Dedifferentiated amniotic fluid mesenchymal stem cell (primary cell): ENCODE results near the gene SLC1A7.

Source experiments
- DNase-seq: peaks from one replicate; pipeline ENCODE4 v3.0.0-alpha.2; 2016; ENCODE audit errors: extremely low spot score

The SLC1A7 gene

DNA sequence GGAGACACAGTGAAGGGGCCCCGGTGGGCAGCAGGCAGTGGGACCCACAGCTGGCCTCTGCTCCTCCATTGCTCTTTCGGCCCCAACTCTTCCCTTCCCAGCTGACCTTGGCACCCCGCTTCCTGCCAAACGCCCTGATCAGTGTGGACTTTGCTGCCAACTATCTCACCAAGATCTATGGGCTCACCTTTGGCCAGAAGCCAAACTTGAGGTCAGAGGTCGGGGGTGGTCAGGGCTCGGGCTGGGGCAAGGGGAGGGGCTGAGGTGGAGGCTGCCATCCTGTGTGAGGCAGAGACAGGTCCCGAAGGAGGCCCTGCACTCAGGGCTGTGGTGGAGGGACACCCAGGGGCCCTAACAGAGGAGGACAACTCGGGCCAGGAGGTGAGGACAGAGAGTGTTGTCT is 66.7 kb downstream of the SLC1A7 start:
- DNase-seq: no peak

DNA sequence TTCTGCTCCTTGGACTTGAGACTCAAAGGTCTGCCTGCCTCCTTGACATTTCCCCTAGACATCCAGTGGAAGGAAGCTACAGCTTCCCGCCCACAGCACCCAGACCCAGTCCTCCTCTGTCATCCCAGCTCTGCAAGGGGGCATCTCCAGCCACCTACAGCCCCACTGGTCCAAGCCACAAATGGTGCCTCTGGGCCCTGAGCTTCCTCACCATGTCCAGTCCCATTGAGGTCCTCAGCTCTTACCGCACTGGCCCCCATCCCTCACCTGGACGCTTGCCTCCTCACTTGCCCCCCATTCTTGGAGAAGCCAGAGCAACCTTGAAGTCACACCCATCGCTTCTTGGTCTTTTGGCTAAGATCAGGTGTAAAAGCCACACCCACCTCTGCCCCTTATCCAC is 67.2 kb downstream of the SLC1A7 start:
- no peak for DNase-seq

DNA sequence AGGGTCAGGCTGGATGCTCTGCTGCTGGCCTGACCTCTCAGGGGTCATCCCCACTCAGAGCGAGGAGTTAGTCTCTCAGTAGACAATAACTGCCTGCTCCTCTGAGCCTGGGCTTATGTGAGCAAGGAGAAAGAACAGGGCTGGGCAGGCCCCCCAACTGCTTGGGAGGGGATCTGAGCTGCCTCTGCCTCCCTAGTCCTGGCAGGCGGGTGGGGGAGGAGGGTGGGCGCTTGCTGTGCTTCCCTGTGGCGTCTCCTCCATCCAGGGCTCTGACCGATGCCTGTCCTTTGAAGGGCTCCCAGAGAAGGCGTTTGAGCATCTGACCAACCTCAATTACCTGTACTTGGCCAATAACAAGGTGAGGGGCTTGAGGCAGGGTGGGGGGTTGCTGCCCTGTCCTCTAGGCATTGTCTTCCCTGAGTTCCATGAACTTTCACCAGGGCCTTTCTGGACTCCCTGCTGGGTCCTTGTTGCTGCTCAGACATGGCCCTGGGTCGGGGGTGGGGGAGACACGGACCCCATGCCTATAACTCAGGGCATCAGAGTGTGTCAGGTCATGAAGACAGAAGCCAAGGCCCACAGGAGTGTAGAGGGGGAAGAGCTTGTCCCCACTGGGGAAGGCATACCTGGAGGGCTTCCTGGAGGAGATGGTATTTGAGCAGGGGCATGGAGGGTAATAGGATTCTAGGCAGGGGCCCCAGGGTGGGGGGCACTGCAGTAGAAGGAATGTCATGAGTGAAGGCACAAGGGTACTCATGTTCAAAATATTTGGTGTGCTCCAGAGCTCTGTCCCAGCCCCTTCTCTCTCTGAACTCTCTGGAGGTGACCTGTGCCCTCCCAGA is 67.9 kb downstream of the SLC1A7 start:
- no peak for DNase-seq

DNA sequence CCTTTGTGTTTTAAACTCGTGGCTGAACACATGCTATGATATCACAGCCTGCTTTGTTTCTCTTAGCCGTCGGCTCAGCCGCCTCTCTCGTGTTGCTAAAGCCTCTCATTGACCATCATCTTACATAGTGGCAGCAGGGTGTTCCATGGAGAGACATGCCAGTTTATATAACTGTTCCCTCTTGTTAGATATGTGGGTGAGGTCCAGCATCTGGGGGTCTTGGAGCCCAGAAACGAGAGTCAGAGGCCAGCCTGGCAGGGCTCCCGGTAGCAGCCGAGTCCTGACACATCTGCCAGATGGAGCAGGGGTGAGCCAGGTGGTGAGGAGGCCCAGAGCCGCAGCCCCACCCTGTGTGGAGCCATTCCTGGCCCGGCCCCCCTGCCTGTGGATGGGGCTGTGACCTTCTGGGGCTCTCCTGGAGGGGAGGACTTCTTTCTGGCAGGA is 68.5 kb downstream of the SLC1A7 start:
- DNase-seq: no peak

DNA sequence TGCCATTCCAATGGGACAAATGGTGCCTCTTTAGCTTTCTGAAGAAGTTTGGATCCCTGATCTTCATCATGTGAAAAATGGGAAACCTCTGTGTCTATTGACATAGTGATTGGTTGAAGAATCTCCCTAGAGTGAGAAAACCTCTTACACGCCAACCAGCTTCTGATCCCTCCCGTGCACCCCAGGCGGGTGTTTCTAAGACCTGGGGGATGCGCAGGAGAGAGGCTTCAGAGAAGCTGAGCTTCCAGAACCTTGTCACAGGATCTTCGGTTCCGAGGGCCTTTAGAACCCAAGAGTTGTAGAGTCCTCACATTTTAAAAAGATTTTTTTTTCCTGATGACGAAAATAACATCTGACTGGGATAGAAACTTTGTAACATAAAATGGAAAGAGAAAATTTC is 69.2 kb downstream of the SLC1A7 start:
- DNase-seq: no peak

DNA sequence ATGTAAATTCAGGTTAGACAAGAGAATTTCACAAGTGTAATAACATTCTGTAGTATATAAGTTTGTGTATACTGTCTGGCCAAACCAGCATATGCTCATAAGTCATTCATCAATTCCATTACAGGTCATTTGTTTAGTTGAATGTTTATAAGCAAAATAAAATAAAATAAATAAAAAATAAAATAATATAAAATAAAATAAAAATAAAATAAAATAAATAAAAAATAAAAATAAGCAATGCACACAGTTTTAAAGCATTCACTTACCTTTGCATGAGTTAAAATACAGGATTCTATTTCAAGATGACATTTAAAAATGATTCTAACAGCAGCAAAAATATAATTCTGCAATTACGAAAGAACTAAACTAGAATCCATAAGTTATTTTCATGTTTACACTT is 70.5 kb downstream of the SLC1A7 start:
- no peak for DNase-seq

DNA sequence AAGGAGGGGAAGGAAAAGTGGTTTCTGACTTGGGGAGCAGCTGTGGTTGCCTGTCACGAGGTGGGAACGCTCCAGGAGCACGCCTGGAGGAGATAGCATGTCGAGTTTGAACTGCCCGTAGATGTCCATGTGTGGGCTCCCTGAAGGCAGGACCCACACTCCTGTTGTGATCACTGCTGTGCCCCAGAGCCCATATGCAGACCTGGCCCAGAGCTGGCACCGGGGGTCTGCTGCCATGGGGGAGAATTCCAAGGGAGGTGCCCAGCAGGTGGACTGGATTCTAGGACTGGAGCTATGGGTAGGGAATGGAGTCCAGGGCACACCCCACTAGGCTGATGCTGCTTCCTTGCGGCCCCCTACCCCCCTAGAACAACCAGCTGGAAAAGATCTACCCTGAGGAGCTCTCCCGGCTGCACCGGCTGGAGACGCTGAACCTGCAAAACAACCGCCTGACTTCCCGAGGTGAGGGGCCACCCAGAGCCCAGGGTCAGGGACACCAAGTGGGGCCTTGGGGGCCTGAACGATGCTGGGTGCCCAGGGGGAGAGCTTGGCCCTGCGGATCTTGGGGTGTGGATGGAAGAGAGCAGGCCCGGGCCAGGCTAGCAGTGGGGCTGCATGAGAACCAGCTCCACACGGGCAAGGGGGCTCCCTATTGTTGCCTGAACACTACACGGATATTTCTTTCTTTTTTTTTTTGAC is 71.1 kb downstream of the SLC1A7 start:
- DNase-seq: no peak

DNA sequence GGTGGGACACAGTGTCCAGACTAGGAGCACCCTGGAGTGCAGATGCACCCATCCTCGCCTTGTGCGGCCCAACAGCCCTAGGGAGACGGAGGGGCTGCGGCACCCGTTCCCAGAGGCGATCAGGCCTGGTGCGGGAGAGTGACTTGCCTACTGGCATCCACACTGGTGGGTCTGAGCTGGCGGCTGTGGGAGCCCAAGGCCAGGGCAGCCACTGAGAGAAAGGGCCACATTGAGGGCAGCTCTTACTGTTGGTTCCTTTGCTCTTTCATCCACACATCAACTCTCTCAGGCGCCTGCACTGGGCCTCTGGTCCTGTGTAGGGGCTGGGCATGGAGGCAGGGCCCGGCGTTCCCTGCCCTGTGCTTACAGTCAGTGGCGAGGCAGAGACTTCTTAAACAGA is 71.8 kb downstream of the SLC1A7 start:
- DNase-seq: no peak

DNA sequence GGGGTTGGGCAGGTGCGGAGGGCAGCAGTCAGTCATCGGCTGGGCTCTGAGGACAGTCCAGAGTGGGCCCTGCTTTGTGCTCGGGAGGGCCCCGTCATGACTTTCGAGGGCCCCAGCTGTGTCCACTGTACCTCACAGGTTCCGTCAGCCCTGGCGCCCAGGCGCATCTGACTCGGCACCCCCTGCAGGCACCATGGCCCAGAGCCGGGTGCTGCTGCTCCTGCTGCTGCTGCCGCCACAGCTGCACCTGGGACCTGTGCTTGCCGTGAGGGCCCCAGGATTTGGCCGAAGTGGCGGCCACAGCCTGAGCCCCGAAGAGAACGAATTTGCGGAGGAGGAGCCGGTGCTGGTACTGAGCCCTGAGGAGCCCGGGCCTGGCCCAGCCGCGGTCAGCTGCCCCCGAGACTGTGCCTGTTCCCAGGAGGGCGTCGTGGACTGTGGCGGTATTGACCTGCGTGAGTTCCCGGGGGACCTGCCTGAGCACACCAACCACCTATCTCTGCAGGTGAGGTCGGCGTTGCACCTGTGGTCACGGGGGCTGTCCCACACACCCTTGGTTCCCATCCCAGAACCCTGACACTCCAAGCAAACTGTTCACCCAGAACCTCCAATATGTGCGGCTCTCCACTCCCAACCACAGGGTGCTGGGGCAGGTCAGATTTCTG is 72.6 kb downstream of the SLC1A7 start:
- DNase-seq: no peak

DNA sequence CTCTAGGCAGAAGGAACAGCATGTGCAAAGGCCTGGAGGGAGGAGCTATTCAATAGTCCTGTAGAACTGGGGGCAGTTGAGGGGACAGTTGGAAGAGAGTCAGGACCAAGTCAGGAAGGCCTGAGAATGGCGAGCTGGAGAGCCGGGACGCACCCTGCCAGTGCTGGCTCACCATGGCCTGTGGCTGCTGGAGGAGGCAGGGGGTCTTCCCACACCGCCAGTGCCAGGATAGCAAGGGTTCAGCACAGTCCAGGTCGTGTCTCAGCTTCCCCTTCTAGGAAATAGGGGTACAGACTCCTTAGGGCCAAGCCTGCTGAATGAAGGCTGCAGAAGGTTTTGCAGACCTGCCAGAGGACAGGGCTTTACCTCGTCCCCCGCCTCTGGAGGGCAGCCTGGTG is 73.2 kb downstream of the SLC1A7 start:
- no peak for DNase-seq

DNA sequence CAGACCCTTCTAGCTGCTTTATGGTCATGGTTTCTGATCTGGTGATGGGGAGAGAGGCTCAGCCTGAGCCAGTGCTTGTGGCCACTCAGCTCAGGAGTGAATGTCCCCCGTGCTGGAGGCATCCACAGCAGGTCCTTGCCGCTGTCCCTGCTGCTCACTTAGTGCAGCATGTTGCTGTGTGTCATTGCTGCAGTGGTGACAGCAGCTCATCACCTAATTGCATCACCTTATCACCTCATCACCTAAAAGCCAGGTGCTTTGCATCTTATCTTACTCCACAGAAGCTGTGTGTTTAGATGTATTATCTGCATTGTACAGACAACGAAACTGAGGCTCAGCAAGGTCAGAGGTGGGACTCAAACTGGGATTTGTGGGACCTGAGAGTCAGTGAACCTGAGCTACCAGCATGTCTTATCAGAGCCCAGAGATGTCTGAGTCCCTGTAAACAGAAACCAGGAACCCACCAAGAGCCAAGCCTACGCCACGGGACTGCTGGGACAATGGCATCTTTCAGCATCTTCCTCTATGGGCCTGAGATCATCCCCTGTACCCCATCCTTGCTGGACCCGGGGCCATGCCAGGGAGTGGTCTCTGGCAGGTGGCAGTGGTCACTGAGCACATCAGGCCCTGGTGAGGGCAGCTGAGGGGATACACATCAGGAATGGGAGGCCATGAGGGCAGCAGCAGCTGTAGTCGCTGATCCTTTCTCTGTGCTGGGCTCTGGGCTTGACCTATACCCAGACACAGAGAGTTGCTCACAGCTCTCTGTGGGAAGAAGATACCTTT is 73.9 kb downstream of the SLC1A7 start:
- DNase-seq: no peak

DNA sequence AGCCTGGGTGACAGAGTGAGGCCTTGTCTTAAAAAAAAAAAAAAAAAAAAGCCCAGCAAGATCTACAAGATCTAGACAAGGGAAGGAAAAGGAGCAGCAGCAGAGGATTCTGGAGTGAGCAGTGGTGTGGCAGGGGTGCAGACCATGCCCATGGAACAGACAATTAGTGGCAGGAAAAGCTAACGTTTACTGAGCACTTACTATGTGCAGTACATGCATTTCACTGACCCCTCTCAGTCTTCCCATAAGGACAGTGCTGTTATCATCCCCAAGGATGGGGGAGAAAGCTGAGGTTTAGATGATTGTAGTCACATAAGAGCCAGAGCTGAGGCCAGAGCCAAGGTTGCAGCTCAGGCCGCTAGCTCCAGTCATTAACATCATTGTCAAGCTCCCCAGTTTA is 74.6 kb downstream of the SLC1A7 start:
- no peak for DNase-seq

DNA sequence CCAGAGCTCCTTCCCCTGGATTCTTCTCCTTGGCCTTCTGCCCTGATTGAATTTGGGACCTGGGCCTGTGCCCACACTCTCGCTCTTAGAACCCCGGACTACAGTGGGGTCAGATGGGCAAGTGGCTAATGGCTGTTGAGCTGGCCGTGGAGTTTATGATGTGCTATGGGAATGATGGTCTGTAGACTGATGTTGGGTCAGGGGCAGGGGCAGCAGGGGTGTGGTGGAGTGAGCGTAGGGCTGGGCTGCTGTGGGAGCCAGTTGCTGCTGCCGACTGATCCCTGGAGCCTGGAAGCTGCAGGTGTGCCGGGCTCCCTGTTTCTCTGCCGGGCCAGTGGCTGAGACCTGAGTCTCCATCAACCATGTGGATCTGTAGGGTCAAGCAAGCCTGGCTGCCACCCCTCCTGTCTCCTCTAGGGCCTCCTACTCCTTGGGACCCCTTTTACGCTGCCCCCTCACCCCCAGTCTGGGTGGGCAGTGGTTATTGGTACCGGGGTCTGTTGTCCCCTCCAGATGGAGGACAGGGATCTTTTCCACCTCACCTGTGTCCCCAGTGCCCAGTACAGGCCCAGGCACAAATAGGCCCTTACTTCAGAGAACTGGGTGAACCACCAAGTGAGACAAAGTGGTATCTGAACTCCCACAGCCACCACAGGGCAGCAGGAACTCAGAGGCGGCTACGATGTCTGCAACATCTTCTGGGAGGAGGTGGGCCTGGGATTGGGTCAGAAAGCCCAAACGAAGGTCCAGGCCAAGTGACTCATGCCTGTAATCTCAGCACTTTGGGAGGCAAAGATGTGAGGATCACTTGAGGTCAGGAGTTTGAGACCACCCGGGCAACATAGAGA is 75.3 kb downstream of the SLC1A7 start:
- DNase-seq: no peak

DNA sequence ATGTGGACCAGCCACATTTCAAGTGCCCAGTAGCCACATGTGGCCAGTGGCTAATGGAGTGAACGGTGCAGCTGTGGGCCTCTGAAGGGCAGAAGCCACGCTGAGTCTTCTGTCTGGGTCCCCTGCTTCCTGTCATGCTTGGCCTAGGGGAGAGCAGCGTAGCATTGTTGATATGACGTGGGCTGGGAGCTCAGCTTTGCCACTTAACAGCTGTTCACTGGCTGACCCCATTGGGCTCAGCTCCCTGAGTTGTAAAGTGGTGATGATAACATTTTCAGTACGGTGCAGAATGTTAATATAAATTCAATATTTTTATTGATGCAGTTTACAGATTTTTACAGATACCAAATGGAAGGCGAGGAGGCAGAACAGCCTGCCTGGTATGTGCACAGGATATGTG is 76.0 kb downstream of the SLC1A7 start:
- DNase-seq: no peak

DNA sequence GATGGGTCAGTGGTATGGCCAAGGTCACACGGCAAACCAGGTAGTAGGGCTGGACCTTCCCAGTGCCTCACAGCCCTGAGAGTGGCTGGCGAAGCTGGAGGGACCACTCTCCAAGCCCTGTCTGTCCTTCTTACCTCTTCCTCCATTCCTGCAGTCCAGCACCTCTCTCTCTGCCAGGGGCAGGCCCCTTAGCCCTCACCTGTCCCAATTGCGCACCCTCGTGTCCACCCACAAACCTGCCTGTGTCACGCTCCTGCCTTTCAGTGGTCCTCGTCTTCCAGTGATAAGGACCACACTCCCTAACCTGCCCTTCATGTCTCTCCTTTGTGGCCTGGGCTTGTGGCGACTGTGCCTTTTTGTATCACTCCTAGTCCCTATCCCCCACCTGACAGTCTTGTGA is 77.0 kb downstream of the SLC1A7 start:
- DNase-seq: no peak

DNA sequence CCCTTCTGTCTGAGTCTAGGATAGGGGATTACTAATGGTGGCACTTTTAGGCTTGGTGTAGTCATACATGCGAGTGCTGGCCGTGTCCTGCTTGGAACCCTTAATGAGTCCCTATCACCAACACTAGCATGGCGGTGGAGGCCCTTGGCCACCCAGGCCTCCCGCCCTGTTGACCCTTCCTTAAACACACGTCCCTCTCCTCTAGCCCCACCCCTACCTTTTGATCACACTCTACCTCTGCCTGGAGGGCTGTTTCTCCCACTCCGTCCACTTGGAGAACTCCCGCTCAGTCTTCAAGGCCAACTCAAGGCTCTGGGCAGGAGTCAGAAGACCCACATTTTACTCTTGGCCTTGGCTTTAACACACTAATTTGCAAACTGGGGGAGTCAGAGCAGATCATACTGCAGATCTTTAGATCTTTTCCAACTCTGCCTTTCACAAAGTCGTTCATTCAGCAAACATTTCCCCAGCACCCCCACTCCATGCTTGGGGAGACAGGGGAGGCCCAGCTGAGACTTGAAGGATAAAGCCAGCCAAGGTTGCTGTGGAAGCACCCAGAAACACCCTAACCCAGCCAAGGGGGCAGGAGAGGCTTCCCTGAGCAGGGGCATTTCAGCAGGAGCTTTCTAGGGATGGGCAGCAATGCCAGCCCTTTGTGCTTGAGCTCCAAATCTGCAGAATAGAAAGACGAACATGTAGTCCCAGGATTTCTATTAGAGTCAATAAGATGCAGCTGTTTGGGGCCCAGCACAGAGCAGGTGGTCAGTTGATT is 78.5 kb downstream of the SLC1A7 start:
- no peak for DNase-seq

DNA sequence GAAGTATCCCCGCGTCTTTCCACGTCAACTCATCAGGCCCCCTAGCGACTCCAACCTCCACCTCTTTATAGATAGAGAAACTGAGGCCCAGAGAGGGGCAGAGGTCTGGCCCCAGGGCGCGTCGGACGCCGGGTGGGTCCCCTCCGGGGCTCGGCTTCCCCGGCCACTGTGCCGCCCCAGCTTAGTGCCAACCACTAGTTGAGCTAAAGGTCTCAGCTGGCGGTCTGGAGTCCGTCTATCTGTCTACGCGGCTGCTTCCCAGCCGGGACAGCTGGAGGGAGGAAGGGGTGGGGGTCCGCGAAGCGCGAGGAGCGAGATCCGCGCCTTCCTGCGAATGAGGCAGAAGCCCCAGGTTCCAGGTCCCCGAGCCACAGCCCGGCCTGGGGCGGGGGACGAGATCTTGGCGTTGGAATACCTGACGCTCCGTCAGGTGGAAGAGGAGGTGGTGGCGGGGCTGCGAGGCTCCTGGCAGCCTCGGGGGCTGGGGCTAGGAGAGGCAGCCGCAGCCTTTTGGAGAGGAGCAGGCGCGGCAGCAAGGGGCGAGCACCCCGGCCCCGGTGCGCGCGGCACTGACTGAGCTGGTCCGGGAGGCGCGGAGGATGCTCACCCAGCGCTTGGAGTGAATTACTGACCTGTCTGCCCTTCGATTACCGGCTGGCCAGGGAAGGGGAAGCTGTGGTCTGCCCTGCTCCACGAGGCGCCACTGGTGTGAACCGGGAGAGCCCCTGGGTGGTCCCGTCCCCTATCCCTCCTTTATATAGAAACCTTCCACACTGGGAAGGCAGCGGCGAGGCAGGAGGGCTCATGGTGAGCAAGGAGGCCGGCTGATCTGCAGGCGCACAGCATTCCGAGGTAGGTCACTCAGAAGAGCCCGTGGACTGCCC is 79.5 kb downstream of the SLC1A7 start:
- no peak for DNase-seq

DNA sequence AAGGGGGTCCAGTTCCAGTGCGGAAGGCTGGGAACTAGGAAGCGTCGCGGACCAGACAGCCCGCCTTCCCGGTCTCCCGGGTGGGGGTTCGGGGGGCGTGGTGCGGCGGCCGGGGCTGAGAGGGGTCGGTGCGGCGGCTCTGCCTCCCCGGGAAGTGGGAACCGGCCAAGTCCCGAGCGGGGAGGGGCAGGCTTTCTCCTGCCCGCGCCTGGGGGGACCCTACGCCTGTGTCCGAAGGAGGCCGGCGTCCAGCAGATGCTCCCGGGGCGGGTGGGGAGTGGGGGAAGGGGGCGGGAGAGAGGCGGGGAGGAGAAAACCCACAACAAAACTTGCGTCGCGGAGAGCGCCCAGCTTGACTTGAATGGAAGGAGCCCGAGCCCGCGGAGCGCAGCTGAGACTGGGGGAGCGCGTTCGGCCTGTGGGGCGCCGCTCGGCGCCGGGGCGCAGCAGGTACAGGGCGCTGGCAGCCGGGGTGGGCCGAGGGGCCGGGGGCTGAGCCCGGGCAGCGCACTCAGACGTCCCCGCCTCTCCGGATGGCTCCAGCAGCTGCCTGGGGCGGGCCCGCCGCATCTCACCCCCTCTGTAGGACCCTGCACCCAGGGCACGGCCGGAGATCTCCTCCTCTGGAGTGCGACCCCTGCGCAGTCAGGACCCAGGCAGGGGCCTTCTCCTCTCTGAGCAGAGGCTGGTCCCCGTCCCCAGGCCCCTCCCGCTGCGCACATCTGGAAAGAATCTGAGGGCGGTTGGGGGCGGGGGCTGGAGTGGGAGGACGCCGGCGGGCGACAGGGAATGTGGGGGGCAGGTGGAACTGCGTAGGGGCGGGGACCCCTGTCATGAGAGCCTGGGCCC is 80.4 kb downstream of the SLC1A7 start, which contains the start of gene PODN:
Gene PODN (plus strand): TSS at position 355 of the 849 bp plus-strand sequence. CDS start 7,643 bp downstream, outside the sequence.
- no peak for DNase-seq
